C1 segment of cervical spinal cord (tissue), 14 donors: ENCODE results near the gene LSS.

Experiments used
- DNase-seq, 14 donors: peaks; one replicate each; lab custom pipeline; 2025; lab: John Stamatoyannopoulos, UW

Gene LSS

DNA sequence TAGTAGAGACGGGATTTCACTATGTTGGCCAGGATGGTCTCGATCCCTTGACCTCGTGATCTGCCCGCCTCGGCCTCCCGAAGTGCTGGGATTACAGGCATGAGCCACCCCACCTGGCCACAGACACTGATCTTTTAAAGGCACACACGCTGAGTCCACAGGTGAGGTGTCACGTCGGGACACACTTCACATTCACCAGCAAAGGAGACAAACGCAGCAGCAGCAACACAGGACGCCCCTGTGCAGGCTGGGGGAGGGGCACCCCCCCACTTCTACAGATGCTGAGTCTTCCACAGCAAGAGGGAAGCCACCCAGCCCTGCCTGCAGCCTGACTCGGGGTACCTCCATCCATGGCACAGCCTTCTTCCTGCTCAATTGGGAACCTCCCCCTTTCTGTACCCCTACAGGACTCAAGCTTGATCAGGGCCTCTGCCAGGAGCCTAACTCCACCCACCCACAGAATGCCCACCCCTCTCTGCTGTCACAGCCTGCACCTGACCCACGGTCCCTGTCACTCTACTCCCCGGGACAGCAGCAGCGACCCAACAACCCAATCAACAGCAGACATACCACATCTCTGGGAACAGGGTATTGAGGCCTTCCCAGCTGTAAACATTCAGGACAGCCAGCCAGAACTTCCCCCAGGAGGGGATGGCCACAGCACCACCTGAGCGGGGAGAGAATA lies 9.5 kb downstream of the LSS start:
- DNase-seq, result no peak

DNA sequence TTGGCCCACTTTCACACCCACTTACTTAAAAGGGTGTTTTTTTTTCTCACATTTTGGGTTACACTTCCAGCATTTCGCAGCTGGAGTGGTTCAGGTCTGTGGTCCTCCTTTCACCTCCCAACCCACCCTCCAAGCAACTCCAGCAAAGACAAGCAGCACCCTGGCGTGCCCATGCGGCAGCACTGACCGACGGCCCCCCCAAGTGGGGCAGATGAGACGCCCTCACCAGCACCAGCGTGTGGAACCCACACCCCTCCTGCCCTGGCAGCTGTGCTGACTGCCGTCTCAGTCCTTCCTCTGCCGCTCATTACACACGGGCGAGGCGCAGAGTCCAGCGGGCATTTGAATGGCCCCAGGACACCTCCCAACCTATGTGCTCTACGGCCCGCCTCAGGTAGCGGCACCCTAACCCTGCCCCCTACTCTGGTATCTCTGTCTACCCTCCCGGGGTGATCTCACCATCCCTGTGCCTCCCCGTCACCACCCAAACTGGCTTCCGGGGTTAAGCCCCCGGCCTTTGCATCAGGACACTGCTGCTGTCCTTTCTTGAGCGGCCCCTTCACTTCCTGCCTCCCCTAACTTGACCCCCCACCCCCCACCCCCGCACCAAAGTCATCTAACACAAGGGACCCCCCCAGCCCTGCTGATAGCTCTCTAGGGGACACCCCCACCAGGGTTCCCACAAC lies 10.9 kb downstream of the LSS start:
- DNase-seq, result no peak

DNA sequence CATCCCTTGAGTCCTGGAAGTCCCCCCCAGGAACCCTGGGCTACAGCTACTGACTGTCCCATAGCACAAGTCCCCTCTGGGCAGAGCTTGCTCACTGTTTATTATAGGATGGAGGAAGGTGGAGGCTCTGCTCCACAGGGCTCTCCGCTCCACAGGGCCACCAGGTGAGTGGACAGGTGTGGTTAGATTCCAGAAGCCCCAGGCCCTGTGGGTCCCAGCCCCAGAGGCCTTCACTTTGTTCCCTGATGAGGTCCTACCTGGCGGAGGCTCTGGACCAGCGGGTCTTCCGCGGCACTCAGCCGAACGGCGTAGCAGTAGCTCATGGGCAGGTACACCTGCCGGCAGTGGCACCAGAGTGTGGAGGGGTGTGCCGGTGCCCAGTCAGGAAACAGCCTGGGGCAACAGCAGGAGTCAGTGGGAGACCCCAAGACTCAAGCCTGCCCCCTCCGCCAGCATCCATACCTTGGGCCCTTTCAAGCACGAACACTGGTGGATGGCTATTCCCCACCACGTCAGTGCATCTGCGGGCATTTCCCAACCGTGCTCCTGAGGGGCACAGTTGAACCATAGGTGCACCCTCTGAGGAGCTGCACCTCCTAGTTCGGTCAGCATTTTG lies 12.3 kb downstream of the LSS start:
- no peak for DNase-seq

DNA sequence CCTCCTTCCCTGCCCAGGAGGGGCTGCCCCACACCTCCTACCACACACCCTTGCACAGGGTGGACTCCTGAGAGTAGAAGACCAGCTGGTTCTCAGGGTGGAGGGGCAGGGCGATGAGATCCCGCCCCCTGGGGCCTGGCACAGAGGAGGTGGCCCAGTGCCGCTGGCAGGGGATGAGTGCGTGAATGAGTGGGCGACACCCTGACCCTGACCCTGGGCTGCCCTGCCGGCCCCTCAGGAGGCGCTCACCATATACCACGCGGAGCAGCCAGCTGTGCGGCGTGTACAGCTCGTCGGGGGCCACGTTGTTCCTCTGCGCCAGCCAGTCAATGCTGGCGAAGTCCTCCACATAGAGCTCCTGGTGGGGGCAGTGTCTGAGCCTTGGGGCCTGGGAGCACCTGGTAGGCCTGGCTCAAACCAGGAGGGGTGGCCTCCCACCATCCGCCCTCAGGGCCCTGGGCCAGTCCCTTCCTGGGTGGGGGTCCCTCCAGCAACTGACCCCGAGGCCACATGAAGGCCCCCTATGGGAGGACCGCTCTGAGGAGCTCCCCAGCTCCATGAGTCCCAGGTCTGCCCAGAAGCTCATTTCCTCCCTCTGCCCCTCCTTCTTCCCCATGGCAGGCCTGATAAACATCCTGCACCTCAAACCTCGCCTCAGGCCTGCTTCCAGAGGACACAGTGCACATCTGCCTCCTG lies 13.0 kb downstream of the LSS start:
- DNase-seq, result no peak

DNA sequence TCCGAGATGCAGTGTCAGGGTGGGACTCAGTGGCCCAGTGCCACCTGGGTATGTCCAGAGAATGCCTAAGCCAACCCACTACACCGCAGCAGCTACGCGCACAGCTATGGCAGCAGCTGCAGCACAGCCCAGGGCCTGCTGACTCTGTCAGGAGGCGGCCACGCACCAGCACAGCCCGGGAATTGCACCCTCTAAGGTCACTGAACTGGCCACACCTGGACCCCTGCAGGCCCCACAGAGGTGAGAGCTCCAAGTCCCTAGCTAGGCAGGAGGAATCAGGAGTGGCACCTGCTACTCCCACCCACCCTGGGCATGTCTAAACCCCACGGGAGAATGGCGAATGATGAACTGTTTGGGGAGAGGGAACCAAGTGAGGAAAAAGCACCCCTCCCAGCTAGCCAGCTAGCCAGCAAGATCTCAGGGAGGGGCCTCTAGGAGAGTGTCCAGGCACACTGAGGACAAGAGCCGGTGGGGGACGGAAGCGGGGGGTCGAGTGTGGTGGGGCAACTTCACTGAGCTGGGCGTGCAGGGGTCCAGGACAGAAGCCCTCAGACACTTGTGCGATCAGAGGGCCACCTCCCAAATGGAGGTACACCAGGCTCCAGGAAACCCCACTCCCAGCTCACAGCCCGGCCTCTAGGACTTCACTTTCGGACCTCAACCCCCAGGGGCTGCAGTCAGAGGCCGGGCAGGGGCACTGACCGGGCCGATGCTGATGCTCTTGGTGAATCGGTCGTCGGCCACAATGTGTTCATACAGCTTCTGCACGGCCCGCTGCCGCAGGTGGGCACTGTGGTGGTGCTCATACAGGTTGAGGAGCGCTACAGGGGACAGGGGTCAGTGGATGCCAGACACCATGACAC lies 13.9 kb downstream of the LSS start:
- no peak for DNase-seq

DNA sequence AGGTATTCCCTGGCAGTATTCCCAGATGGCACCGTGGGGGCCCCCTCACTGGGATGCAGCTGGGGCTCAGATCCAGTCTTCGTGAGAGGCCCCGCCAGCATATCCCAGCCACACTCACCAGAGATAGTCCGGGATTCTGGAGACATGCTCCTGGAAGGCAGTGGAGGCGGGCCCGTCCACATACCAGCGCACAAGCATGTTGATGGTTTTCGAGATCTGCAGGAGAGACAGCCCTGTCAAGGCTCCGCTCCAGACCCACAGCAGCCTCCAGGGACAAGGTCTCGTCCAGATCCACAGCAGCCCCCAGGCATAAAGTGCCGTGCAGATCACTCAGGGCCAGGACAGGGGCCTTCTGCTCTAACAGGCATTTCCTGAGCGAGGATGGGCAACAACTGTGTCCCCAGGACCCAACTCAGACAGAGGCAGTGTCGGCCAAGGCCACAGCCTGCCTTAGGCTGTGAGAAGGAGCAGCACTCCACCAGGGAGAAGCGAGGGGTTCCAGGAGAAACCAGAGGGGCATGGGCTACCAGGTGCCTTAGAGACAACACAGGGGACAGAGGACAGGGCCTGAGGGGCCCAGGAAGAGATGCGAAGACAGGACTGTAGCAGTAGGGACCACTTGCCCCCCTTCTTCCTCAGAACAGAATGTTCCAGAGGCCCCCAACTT lies 14.8 kb downstream of the LSS start:
- DNase-seq, result no peak

DNA sequence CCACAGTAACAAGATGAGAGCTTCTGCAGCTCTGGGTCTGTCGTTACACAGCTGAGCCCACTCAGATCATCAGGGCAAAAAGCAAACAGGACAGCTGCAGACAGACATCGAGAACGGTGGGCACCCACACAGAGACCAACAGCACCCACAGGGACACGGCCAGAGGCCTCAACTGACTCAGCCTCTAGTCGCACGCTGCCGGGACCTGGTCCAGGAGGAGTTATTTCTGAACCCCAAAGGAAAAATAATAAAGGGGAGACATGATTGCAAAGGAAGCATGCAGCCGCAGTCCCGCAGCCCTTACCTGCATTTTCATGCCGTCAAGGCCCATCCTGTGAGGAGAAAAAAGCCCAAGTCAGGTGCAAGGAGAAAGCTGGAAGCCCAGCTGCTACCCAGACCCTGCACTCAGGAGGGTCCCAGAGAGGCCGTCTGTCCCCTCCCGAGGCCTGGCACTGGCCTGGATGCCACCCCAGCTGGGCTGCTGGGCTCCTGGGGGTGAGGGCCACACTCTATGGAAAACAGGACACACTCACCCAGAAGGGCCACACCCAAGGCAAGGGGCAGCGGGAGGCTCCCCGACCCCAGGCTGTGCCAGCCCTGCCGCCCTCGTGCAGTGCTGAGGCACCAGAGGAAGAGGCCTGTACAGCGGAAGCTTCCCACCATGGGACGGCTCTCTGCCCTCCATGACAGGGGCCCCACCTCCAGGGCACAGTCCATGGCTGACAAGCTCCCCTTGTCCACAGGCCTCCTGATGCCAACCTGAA lies 15.7 kb downstream of the LSS start:
- no peak for DNase-seq

DNA sequence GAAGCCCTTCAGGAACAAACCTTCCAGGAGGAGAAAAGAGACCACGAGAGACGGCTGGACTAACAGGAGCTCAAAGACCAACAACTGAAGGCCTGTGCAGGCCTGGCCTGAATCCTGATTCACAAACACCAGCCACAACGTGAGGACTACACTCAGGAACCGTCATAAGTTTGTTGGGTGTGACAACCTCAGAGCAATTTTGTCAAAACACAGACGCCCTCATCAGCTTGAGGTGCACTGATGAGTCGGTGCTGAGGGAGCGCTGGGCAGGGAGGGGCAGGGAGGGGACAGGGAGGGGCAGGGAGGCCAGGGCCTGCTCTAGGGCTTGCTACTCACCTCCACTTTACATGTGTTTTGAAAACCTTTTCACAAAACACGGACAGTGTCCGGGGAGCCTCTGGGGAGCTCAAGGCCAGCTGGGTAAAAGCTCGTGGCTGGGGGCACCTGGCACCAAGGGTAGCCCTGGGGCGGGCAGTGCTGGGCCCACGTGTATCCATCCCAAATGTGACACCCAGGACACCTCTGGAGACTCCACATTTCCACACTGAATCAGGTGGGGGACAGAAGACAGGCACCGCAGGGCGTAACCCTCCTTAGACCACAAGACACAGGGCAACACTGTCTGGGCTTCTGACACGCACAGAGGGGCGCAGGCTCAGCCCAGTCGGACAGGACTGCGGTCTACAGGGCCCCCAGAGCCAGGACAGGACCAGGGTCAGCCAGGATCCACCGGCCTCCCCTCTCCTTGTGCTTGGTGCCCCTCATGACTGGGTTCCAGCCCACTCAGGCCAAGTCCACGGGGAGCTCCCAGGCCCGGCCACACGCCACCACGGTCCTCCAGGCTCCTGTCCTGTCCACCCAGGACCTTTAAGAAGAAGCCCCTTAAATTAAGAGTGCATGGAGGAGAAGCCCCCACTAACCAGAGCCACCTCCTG lies 16.5 kb downstream of the LSS start:
- no peak for DNase-seq

DNA sequence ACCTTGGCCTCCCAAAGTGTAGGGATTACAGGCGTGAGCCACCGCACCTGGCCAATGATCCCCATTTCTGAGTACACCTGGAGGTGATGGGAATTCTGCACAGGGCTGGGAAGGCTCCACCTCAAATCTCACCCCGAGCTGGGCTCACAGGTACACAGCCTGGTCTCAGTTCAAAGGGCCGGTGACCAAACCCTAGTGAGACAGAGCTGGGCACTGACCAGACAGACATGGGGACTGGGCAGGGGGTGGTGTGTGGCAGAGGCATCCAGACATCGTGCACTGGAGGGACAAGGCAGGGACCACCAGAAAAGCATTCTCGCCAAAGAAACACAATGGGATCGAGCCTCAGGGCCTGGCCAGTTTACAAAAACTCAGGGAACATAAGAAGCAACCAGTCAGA lies 17.2 kb downstream of the LSS start:
- DNase-seq, result no peak

DNA sequence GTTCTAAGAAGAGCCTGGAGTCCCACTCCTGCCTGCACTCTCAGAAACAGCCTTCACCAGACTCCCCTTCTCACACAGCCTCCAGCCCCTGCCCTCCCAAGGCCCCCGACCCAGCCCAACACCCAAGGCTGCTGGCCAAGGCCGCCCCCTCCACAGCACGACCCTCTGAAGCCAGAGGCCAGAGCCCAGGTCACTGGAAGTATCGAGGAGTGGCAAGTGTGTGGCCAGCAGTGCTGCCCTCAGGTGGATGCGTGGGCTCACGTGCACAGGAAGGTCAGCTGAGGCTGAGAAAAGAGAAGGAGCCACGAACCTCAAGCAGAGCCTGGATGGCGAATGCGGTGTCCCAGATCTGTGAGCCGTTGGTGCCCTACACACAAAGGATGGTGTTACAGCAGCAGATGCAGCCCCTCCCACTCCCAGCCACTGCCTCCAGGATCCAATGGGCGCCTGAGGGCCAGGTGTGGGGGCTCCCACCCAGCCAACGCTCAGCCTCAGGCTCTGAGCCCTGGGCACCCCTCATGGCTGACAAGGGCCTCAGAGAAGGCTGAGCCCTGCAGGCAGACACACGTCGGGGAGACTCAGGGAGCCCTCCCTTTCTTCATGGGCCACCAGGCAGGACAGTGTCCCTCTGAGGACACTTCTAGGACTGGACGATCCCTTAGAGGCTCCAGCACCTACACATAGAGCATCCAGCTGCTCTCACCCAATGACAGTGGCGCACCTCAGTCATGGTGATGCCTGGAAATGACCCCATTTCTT lies 18.0 kb downstream of the LSS start:
- DNase-seq, result no peak

DNA sequence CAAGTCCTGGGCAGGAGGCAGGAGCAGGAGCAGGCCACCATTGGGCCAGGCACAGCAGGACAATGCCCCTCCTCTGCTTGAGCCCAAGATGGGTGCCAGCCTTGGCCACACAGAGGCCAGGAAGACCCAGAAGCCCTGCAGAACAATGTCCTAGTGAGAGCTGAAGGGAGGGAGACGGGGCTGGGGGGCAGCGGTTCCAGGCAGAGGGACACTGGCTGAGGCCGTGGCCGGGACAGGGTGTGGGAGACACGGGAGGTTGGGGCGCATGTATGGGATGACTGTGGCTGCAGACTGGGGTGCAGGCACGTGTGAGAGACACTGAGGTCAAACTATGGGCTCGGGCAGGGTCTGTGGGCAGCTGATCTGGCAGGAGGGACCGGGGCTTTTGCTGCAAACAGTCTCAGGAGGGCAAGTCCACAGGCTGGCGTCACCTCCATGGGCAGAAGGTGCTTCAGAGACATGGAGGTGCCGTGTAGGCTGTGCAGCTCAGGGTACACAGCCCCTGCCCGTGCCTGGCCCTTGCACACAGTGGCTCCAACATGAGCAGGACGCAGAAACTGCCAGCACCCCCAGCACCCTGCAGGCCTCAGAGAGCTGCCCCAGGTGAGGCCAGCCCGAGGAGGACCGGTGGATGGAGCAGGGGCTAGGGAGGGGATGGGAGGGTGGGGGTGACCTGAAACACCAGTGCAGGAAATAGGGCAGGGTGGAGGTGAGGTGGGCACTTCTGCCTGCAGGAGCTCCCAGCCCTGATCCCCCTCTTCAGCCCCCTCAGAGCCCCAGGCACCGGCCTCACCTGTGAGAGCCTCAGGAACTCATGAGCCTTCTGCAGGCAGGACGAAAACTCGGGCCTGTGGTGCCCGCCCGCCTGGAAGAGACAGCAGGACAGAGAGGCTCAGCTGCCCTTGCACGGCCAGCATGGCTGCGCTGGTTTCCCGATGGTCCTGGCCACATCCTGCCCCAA lies 19.5 kb downstream of the LSS start:
- DNase-seq, result no peak

DNA sequence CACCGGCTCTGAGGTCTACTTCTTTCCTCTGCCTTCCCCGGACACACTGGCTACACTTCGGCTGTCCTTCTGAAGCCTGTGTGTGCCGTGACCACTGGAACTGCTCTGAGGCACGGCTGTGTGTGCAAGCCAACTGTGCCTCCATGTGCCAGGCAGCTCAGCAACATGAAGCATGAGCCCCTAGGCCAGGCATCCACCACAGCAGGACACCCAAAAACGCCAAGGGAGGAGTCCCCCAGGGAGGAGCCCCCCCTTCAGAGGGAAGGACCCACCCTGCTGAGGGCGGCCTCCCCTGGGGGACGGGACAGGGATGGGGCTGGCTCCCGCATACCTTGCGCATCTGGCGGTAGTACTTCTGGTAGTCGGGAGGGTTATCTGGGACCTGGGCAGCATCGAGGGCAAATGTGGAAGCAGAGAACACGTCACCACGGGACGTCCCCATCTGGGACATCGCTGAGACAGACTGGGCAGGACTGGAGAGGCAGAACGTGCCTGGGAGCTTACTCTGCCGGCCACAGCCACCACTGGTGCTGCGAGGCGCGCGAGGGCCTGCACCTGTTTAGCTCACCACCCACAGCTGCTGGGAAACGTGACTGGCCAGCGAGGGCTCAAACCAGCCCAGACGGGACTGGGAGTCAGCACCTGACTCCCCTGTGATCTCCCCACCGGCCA lies 20.5 kb downstream of the LSS start:
- DNase-seq, result no peak

DNA sequence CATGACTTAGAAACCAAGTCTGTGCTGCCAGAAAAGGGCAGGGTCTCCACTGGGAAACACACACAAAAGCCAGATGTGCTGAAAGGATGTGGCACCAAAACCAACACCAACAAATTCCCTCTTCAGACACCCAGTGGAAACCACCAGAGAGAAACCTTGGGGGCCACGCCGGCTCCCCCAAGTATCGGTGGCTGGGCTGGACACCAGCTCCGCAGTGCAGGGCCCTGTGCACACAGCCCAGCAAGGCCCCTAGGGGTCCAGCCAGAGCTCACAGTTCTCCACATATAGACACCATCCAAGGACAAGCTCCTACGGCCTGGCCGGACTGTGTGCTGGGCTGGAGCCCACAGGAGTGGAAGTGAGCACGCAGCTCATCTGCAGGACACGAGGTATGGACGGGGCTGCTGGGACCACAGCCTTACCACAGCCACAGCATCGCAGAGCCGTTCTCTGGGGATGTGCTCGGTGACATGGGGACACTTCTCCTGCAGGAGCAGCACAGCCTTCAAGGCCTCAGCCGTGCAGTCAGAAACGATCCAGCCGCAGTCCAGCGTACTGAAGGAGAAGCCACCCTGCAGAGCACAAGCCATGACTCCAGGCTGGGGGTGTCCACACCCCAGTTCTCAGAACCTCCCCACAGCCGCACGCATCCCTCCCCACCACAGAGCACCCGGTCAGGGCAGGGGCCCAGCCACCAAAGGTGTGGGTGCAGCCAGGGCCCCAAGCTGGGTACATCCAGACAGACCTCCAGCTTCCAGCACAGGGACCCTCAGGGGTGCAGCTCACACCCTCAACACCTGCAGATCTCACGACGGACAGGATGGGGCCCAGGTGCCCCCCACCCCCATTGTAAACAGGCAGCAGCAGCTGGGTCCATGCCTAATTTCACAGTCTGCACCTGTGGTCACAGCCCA lies 21.3 kb downstream of the LSS start:
- DNase-seq, result no peak

DNA sequence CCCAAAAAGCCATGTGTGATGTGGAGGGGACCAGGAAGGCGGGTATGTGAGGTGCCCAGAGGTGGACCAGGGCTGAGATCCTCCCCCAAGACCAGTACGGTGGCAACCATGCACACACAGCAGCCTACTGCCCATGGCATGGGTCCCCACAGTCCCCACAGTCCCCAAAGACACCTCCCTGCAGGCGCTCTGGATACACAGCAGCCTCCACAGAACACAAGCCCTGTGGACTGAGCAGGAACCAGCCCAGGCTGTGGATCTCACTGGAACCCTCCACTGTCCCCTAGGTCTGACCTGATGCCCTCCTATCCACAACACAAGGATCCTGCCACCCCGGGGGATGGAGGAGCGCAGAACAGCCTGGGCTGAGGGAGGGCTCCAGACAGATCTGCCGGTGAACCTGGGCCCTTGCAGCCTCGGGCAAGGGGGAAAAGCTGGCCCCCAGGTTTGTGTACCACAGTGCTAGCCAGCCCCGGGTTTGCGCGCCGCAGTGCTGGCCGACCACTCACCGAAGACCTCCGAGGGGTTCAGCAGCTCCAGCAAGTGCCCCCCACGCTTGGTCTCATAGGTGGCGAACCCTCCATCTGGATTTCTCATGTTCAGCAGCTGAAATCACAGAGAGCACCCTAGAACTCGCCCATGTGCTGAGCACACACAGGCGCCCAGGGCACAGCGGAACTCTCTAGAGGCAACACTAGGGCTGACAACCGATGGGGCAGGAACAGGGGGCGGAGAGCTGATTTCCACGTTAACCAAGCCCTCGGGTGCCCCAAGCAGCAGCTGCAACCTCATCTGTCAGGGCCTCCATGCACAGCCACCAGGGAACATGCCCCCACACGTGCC lies 22.2 kb downstream of the LSS start:
- DNase-seq, result no peak

DNA sequence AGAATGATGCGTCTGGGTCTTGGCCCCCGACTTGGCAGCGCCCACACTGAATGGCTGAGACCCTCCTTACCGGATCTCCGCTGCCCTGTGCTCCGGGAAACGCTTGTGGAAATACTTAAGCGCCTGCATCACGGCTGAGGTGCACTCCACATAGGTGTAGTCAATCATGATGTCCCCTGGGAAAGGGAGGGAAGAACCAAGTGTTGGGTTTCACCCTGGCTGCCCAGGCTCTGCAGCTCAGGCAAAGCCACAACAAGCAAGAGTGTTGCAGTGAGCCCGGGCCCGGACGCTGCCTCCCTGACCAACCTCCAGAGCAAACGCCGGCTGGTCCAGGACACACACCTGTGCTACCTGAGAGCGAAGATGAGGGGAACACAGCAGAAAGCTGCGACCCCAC lies 22.8 kb downstream of the LSS start:
- DNase-seq, result no peak
